ENCODE measurements around the gene SLC25A36. TPM values are rescaled to one million over a fixed set of nuclear protein-coding genes. Genes with fewer than 3 reads are reported as not detected.

The SLC25A36 gene
- total and polyA plus RNA-seq, 10 donors = 19.1 to 82.5 (median 54.3) TPM

DNA sequence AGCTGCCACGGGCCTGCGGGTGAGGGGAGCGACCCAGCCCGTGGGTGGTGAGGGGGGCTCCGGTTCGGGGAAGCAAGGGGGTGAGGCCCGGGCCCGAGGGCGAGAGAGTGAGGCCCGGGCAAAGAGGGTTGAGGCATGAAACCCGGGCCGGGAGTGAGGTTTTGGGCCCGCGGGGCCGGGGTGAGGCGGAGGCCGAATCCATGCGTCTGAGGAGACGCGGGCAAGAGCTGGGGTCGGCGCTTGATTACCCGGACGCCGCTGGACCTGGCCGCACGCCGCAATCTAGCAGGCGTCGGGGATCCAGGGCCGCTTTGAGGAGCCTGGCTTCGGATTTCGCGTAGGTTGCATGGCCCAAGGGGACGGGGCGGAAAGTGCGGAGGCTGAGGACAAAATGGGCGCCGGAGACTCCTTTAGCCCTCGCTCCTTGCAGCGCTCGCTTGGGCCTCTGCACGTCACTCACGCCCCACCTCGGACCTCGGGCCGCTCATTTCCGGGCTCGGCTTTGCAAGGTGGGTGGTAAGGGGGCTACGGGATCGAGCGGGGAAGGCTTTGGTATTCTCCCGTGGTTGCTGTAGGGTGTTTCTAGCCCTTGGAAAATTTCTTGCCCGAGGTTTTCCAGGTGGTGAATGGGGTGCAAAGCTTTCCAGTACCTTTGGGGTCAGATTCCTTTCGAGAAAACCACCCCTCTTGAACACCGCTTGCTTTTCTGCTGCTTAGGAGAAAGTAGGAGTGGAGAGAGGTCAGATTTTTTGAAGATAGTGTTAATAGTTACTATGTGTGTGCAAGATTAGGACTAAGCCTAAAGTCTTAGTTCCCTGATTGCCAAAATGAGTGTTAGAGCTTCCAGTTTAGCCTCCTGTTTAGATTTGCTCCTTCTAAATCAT is 827 bp downstream of the SLC25A36 start:
- no peaks in the 10 kb centered on the region for H3K36me3 ChIP-seq
- no peaks in the 10 kb centered on the region for H3K27me3 ChIP-seq (replicated peaks in 1 of 7)
- peaks cover 14 to 53% (median 32%) of the 10 kb centered on the region in 6 donors for H3K4me1 ChIP-seq
- H3K4me3 ChIP-seq = peak overlapping the region; percentile 64 to 89 (median 84)
- intact Hi-C loops (cut with DNase I; ENCODE audit: low total_unique reads) = no loop called here
- DNase-seq = peak; percentile 91
- H3K9me3 ChIP-seq = peaks cover 0 to 5% (median 0%) of the 10 kb centered on the region in 8 donors
- peak overlapping the region; percentile 89 to 97 (median 93) for H3K27ac ChIP-seq
- 0 to 2% (median 0%) methylated on average over 26 to 56 of the region's 56 CpGs for WGBS, 5 donors
- TF ChIP-seq, protein P1, sequence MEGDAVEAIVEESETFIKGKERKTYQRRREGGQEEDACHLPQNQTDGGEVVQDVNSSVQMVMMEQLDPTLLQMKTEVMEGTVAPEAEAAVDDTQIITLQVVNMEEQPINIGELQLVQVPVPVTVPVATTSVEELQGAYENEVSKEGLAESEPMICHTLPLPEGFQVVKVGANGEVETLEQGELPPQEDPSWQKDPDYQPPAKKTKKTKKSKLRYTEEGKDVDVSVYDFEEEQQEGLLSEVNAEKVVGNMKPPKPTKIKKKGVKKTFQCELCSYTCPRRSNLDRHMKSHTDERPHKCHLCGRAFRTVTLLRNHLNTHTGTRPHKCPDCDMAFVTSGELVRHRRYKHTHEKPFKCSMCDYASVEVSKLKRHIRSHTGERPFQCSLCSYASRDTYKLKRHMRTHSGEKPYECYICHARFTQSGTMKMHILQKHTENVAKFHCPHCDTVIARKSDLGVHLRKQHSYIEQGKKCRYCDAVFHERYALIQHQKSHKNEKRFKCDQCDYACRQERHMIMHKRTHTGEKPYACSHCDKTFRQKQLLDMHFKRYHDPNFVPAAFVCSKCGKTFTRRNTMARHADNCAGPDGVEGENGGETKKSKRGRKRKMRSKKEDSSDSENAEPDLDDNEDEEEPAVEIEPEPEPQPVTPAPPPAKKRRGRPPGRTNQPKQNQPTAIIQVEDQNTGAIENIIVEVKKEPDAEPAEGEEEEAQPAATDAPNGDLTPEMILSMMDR (IDR thresholded peaks at IDR 0.05 in 8 of 11, conservative IDR thresholded peaks at IDR 0.05 in 3 of 11) = no peak
- TF ChIP-seq POLR2AphosphoS5 (IDR thresholded peaks at IDR 0.05) = peak in 2 of 3 donors; percentile 51 to 61

DNA sequence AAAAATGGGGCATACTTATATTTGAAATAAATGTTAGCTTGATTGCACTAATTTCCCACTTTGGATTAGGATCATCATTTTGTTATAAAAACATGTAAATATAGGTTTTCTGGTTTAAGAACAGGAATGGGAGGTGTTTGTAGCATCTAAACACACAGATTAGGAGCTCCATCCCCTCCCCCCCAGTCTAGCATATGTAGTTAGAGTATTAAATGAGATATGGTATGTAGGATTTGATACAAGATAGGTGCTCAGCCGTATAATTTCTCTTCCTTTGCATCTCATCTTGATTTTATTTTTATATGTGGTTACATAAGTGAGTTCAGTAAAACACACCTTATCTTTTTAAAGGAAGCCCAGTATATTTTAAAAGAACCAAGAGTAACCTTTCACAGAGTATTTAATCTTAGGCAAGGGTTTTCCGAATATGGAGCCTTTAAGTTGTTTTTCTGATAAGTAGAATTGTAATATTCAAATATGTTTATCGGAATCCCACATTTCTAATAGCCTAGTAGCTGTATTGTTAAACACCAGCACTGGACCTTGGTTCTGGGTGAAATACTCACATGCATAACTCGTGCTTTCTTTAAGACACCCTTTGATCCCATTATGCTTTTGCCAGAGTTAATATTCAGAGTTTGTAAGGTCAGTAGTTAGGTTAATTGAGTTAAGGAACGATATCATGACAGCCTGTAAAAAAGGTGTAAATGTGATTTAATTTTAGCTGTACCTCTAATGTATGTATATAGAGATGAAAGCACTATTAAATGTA is 2.3 kb downstream of the SLC25A36 start:
- 70 to 80% (median 78%) methylated on average over 5 of the region's 5 CpGs for WGBS, 5 donors
- no peaks in the 10 kb centered on the region for H3K27me3 ChIP-seq (replicated peaks in 1 of 7)
- TF ChIP-seq, protein P1 (IDR thresholded peaks at IDR 0.05 in 8 of 11, conservative IDR thresholded peaks at IDR 0.05 in 3 of 11) = no peak
- TF ChIP-seq POLR2AphosphoS5 (IDR thresholded peaks at IDR 0.05) (no peak), POLR2A (IDR thresholded peaks at IDR 0.05) (no peak)
- no peak overlapping the region for H3K27ac ChIP-seq
- H3K36me3 ChIP-seq = no peaks in the 10 kb centered on the region
- no peaks in the 10 kb centered on the region for H3K9me3 ChIP-seq
- H3K4me3 ChIP-seq = peak overlapping the region in 2 of 8 donors; percentile 85 to 89
- intact Hi-C loops (cut with DNase I; ENCODE audit: low total_unique reads) = no loop called here
- peaks cover 14 to 59% (median 32%) of the 10 kb centered on the region in 6 donors for H3K4me1 ChIP-seq
- DNase-seq = no peak

DNA sequence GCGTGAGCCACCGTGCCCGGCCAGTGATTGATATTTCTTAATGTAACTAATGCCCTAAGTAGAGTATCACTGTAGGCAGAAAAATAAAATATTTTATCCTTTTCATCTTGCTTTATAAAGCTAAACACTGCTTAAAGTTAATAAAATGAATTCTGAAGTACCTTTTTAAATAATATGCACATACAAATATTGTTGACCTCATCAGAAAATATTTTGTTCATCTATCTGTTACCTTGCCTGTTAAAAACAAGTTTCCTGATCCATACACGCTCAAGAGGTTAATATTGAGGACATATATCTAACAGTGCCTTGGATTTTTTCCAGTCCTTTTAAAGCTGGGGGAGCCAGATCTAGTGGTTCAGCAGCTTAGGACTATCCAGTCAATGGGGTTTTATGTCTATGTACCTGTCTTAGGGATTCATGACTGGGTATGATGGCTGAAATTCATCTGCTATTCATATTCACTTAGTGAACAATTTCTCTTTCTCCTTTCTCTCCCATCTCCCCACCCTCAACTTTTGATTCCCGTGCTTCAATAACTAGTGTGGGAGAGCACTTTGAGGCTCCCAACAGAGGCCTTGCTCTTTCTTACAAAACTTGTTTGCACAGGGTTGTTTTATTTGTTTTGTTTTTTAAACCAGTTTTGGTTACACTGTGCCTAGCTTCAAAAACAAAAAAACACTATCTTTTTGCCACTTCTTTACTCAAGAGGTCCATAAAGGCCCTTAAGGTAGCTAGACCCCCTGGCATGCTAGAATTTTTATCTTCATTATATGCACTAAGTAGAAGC is 7.0 kb downstream of the SLC25A36 start:
- 92 to 98% (median 94%) methylated on average over 5 of the region's 5 CpGs for WGBS, 5 donors
- intact Hi-C loops (cut with DNase I; ENCODE audit: low total_unique reads) = no loop called here

More for the DNA sequence above, 7.0 kb downstream of the SLC25A36 start:
- peaks cover 13 to 87% (median 40%) of the 10 kb centered on the region in 6 donors for H3K4me1 ChIP-seq
- H3K27me3 ChIP-seq (replicated peaks in 1 of 7) = no peaks in the 10 kb centered on the region
- no peak for DNase-seq
- TF ChIP-seq, protein P1 (IDR thresholded peaks at IDR 0.05 in 8 of 11, conservative IDR thresholded peaks at IDR 0.05 in 3 of 11) = no peak
- TF ChIP-seq POLR2AphosphoS5 (IDR thresholded peaks at IDR 0.05) = no peak
- TF ChIP-seq POLR2A (IDR thresholded peaks at IDR 0.05) = no peak
- H3K4me3 ChIP-seq = no peak overlapping the region
- H3K9me3 ChIP-seq = no peaks in the 10 kb centered on the region
- no peak overlapping the region for H3K27ac ChIP-seq
- H3K36me3 ChIP-seq = no peaks in the 10 kb centered on the region

All from spleen (tissue), 11 donors.